WI38 (cell line): ENCODE measurements around the gene ACE2.

Experiments used
- H3K4me3 ChIP-seq: 2 replicates; pipeline ENCODE4 v1.5.1; 2011; ENCODE audit warnings: low read depth, mild to moderate bottlenecking, control low read depth, low read length
- CTCF ChIP-seq: IDR thresholded peaks from 2 replicates; pipeline ENCODE4 v1.5.1; 2012; ENCODE audit warnings: low read depth, mild to moderate bottlenecking, control low read depth, low read length

Gene ACE2

DNA sequence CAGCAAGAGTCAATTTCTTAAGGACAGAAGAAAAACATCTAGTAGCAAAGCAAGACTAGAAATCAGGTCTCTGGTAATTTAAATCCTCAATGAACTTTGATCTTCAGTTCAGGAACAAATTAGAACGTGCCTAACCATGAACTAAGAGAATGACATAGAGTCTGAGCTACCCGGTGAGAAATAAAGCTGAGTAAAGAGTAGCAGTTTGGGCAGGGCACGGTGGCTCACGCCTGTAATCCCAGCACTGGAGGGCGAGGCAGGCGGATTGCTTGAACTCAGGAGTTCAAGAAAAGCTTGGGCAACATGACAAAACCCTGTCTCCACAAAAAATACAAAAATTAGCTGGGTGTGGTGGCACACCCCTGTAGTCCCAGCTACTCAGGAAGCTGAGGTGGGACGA, 37.7 kb downstream of the ACE2 start:
- no peak overlapping the region for H3K4me3 ChIP-seq
- no peak for TF ChIP-seq CTCF

GRCh38 chrX:15560924-15561323, 39.8 kb downstream of the ACE2 start:
- no peak for TF ChIP-seq CTCF
- no peak overlapping the region for H3K4me3 ChIP-seq

DNA sequence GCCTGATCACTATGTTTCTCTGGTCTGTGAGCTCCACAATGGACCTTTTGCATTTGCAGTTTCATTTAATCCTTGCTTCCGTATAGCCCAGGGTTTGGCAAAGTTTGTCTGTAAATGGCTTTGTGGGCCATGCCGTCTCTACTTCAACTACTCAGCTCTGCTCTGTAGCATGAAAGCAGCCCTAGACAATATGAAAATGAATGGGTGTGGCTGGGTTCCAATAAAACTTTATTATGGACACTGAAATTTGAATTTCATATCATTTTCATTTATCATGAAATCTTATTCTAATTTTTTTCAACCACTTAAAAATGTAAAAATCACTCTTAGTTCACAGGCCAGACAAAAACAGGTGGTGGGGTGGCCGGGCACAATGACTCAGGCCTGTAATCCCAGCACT, 41.5 kb downstream of the ACE2 start:
- TF ChIP-seq CTCF, result no peak
- no peak overlapping the region for H3K4me3 ChIP-seq

DNA sequence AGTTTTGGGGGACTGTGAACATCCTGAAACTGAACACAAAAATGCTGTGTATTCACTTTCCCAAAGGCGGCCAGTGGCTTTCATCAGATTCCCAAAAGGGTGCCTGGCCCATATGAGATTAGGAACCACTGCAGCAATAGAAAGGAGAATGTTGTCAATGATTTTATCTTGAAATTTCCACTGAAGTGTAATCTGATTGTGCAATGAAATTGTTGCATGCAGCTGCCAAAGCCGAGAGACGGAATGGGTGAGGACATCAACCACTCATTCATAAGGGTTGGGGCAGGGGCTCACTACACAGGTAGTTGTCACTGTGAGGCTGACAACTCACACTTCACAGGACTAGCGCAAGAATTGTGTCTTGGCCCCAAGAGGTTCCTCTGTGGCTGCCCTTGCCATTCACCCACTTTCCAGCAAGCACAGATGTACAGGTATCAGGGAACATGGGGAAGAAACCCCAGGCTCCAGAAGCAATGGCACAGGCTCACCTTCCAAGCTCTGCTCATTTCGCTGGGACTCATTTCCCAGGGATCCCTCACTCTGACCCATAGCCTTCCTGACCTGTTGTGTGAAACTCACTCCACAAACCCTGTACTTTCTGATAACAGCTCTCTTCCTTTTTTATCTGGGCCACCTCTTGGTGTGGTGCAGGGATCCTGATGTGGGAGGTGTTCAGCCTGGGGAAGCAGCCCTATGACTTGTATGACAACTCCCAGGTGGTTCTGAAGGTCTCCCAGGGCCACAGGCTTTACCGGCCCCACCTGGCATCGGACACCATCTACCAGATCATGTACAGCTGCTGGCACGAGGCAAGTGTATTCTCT, 51.4 kb downstream of the ACE2 start:
- H3K4me3 ChIP-seq, result no peak overlapping the region
- TF ChIP-seq CTCF, result no peak

- H3K4me3 ChIP-seq, result no peak overlapping the region
- no peak for TF ChIP-seq CTCF
Measured at GRCh38 chrX:15547356-15547755, 53.4 kb downstream of the ACE2 start.

DNA sequence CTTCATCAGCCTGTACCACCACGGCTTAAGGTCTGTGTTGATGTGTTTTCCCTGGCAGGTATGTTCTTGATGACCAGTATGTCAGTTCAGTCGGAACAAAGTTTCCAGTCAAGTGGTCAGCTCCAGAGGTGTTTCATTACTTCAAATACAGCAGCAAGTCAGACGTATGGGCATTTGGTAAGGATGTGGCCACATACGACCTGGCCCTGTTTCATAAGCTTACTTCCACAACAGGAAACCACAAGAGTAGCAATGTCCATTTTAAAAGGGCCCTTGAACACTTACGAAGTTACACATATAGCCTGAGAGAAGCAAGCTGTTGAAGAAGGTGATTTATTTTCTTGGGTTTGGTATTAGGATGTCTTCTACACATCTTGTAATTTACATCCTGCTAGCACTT, 54.0 kb downstream of the ACE2 start:
- no peak for TF ChIP-seq CTCF
- H3K4me3 ChIP-seq, result no peak overlapping the region

DNA sequence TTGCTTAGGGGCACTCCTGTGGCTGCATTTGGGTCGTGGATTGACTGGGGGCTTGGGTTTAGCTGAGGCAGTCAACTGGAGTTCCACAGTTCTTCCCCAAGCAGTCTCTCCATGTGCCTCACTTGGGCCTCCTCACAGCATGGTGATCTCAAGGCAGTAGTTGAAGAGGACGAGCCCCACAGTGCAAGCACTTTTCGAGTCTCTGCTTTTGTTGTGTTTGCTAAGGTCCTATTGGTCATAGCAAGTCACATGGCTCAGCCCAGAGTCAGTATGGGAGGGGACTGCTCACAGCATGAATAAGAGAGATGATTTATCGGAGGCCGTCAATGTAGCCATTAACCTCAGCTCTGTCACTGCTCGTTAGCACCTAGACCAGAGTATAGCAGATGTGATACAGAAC, 70.4 kb downstream of the ACE2 start:
- TF ChIP-seq CTCF, result no peak
- no peak overlapping the region for H3K4me3 ChIP-seq
